ENCODE measurements around the gene PACSIN2.

Gene PACSIN2

GRCh38 chr22:42877597-42878340 is 137.2 kb downstream of the PACSIN2 start:
- no peak for DNase-seq (ENCODE audit: low read depth)
- H3K4me3 ChIP-seq (ENCODE audit: control insufficient read depth, low read depth, low read length) = no peak overlapping the region
- TF ChIP-seq CTCF (conservative IDR thresholded peaks at IDR 0.05; ENCODE audit: control insufficient read depth, insufficient read depth, low read depth, low read length) = no peak

GRCh38 chr22:42877158-42877557 is 137.8 kb downstream of the PACSIN2 start:
- H3K4me3 ChIP-seq (ENCODE audit: control insufficient read depth, low read depth, low read length) = no peak overlapping the region
- DNase-seq (ENCODE audit: low read depth) = no peak
- TF ChIP-seq CTCF (conservative IDR thresholded peaks at IDR 0.05; ENCODE audit: control insufficient read depth, insufficient read depth, low read depth, low read length) = no peak

GRCh38 chr22:42876041-42876440 is 138.9 kb downstream of the PACSIN2 start:
- DNase-seq (ENCODE audit: low read depth) = no peak
- TF ChIP-seq CTCF (conservative IDR thresholded peaks at IDR 0.05; ENCODE audit: control insufficient read depth, insufficient read depth, low read depth, low read length) = no peak
- H3K4me3 ChIP-seq (ENCODE audit: control insufficient read depth, low read depth, low read length) = no peak overlapping the region

GRCh38 chr22:42874010-42874409 is 140.9 kb downstream of the PACSIN2 start:
- TF ChIP-seq CTCF (conservative IDR thresholded peaks at IDR 0.05; ENCODE audit: control insufficient read depth, insufficient read depth, low read depth, low read length) = no peak
- no peak for DNase-seq (ENCODE audit: low read depth)
- no peak overlapping the region for H3K4me3 ChIP-seq (ENCODE audit: control insufficient read depth, low read depth, low read length)

GRCh38 chr22:42873356-42873755 is 141.6 kb downstream of the PACSIN2 start:
- DNase-seq (ENCODE audit: low read depth) = no peak
- TF ChIP-seq CTCF (conservative IDR thresholded peaks at IDR 0.05; ENCODE audit: control insufficient read depth, insufficient read depth, low read depth, low read length) = no peak
- no peak overlapping the region for H3K4me3 ChIP-seq (ENCODE audit: control insufficient read depth, low read depth, low read length)

- DNase-seq (ENCODE audit: low read depth) = no peak
- H3K4me3 ChIP-seq (ENCODE audit: control insufficient read depth, low read depth, low read length) = no peak overlapping the region
- TF ChIP-seq CTCF (conservative IDR thresholded peaks at IDR 0.05; ENCODE audit: control insufficient read depth, insufficient read depth, low read depth, low read length) = no peak
Observed at GRCh38 chr22:42872821-42873220, 142.1 kb downstream of the PACSIN2 start.
